ENCODE results near the gene STEAP1B. TPM values are rescaled to one million over a fixed set of nuclear protein-coding genes. Genes with fewer than 3 reads are reported as not detected.
"Not testable (repeated sequence)": the region's sequence is repeated elsewhere in the genome, so short reads cannot be mapped to it uniquely, and the experiment has no call there.

Gene STEAP1B
- total RNA-seq, 1 donor from 2014 or later = 0.58 TPM

DNA sequence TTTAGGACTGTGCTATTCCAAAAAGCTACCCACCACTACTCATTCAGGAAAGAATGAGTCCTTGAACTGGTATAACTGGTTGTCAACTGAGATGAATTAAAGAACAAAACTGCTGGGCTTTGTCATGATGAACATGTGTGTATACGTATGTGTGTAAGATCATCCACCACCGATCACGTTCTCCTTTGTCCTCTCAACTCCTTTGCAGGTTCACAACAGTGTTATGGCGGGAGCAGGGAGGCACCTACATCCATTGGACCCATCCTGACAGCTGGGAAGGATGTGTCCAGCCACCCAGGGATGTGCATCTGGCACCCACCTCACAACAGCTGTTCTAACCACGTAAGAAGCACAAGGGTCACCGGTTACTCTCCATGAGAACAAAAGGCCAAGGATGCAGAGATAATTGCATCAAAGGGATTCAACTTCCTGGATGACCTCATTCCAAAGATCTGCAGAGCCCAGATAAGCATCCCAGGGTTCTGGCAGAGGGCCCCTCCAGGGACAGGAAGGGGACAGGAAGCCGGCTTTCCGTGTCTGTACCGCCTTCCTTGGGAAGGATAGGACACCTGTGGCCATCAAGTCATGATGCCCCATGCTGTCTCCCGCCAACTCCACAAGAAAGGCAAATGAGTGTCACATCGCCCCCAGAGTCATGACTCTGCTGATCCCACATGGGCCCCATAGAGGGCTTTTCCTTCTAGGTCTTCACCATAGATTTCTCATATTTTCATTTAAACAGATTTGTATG, 66.1 kb downstream of the STEAP1B start:
- Mint-ChIP-seq H3K4me1 (peaks cover 21% of the 10 kb centered on the region), H3K4me3 (no peak overlapping the region), H3K36me3 (no peaks in the 10 kb centered on the region), H3K27ac (peak overlapping the region; percentile 87), H3K9me3 (peaks cover 13% of the 10 kb centered on the region), H3K27me3 (ENCODE audit: low read depth) (no peaks in the 10 kb centered on the region)
- TF ChIP-seq, protein P1, sequence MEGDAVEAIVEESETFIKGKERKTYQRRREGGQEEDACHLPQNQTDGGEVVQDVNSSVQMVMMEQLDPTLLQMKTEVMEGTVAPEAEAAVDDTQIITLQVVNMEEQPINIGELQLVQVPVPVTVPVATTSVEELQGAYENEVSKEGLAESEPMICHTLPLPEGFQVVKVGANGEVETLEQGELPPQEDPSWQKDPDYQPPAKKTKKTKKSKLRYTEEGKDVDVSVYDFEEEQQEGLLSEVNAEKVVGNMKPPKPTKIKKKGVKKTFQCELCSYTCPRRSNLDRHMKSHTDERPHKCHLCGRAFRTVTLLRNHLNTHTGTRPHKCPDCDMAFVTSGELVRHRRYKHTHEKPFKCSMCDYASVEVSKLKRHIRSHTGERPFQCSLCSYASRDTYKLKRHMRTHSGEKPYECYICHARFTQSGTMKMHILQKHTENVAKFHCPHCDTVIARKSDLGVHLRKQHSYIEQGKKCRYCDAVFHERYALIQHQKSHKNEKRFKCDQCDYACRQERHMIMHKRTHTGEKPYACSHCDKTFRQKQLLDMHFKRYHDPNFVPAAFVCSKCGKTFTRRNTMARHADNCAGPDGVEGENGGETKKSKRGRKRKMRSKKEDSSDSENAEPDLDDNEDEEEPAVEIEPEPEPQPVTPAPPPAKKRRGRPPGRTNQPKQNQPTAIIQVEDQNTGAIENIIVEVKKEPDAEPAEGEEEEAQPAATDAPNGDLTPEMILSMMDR (IDR thresholded peaks at IDR 0.05; ENCODE audit: unreplicated experiment) = no peak
- DNase-seq (ENCODE audit: low spot score in 2 of 2, unreplicated experiment in 2 of 2) = no peak

DNA sequence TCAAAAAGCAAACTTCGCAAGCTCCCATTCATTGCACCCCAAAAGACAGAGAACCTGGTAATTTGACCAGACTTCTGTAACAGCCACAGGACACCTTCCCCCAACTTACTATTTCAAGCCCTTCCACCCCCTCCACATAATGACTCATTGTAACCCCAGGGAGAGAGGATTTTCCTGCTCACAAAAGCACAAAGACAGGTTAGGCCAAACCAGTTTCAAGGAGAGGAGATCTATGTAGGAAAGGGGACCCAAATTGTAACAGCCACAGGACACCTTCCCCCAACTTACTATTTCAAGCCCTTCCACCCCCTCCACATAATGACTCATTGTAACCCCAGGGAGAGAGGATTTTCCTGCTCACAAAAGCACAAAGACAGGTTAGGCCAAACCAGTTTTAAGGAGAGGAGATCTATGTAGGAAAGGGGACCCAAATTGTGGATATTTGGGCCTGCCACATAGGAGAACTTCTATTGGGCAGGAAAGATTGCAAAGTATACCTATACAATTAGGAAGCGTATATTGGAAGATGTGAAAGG, 66.8 kb downstream of the STEAP1B start:
- not testable (repeated sequence) for DNase-seq (ENCODE audit: low spot score in 2 of 2, unreplicated experiment in 2 of 2); H3K36me3 Mint-ChIP-seq; H3K27me3 Mint-ChIP-seq (ENCODE audit: low read depth); H3K4me3 Mint-ChIP-seq
- Mint-ChIP-seq H3K9me3 (peaks cover 12% of the 10 kb centered on the region), H3K4me1 (peaks cover 21% of the 10 kb centered on the region), H3K27ac (peak overlapping the region; percentile 87)

DNA sequence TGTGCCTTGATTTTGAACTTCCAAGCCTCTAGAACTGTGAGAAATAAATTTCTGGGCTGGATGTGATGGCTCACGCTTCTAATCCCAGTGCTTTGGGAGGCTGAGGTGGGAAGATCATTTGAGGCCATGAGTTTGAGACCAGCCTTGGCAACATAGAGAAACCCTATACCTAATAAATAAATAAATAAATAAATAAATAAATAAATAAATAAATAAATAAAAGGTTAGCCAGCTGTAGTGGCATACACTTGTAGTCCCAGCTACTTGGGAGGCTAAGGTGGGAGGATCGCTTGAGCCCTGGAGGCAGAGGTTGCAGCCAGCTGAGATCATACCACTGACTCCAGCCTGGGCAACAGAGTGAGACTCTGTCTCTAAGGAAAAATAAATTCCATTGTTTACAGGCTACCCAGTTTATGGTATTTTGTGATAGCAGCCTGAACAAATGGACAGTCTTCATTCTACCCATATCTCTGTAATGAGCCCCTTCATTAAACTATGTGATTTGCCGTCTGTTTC, 67.7 kb downstream of the STEAP1B start:
- H3K27ac Mint-ChIP-seq = peak overlapping the region; percentile 87
- peaks cover 6% of the 10 kb centered on the region for H3K9me3 Mint-ChIP-seq
- no peaks in the 10 kb centered on the region for H3K36me3 Mint-ChIP-seq
- no peak overlapping the region for H3K4me3 Mint-ChIP-seq
- DNase-seq (ENCODE audit: low spot score in 2 of 2, unreplicated experiment in 2 of 2) = no peak
- H3K27me3 Mint-ChIP-seq (ENCODE audit: low read depth) = no peaks in the 10 kb centered on the region
- TF ChIP-seq, protein P1 (IDR thresholded peaks at IDR 0.05; ENCODE audit: unreplicated experiment) = no peak
- peaks cover 21% of the 10 kb centered on the region for H3K4me1 Mint-ChIP-seq

DNA sequence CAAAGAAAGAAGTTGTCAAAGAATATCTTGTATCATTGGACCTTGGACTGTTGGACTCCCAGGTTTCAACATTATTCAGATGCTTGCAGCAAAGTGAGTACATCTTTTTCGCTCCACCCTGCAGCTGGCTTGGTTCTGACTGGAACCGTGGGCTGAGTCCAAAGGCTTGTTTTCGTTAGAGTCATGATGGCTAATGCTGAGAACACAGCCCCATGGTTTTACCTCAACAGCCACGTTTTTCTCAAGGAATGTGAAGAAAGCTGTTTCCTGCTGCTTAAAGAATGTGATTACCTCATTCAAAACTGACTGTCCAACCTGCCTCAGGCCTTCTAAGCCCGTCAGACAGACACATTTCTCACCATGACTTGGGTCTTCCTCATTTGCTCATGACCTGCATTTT, 69.5 kb downstream of the STEAP1B start:
- Mint-ChIP-seq H3K27ac (no peak overlapping the region), H3K27me3 (ENCODE audit: low read depth) (no peaks in the 10 kb centered on the region), H3K4me1 (peaks cover 21% of the 10 kb centered on the region), H3K36me3 (no peaks in the 10 kb centered on the region), H3K9me3 (peaks cover 3% of the 10 kb centered on the region), H3K4me3 (no peak overlapping the region)
- DNase-seq (ENCODE audit: low spot score in 2 of 2, unreplicated experiment in 2 of 2) = no peak
- TF ChIP-seq, protein P1 (IDR thresholded peaks at IDR 0.05; ENCODE audit: unreplicated experiment) = no peak

DNA sequence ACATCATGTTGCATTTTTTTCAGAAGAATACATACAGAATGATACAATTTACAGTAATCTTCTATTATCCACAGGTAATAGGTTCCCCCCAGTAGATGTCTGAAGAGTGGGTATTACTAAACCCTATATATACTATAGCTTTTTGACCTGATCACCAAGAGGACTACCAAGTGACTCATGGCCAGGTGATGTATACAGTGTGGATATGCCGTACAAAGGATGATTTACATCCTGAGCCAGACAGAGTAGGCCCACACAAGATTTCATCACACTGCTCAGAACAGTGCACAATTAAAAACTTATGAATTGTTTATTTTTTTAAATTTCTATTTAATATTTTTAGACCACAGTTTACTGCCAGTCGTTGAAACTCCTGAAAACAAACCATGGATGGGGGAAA, 70.6 kb downstream of the STEAP1B start:
- peaks cover 3% of the 10 kb centered on the region for H3K9me3 Mint-ChIP-seq
- peaks cover 21% of the 10 kb centered on the region for H3K4me1 Mint-ChIP-seq
- TF ChIP-seq, protein P1 (IDR thresholded peaks at IDR 0.05; ENCODE audit: unreplicated experiment) = no peak
- no peak overlapping the region for H3K4me3 Mint-ChIP-seq
- no peak for DNase-seq (ENCODE audit: low spot score in 2 of 2, unreplicated experiment in 2 of 2)
- no peaks in the 10 kb centered on the region for H3K27me3 Mint-ChIP-seq (ENCODE audit: low read depth)
- H3K36me3 Mint-ChIP-seq = no peaks in the 10 kb centered on the region
- H3K27ac Mint-ChIP-seq = no peak overlapping the region

DNA sequence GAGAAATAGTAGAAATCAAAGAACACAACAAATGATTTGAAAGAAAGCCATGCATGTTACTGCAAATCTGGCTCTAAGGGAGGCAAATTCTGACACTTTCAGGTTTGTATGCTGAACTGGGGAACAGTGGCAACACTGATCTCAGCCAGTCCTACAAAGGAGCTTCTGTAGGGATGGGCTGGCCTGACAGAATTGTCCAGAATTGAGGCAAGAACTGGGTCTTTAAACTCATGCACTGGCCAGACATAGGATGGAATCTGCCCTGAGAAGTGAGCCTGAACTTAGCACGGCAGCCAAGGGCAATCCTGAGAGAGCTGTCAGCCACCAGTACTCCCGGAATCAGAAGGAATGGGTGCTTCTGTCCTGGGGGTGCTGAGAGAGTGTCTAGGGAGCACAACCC, 72.1 kb downstream of the STEAP1B start:
- TF ChIP-seq, protein P1 (IDR thresholded peaks at IDR 0.05; ENCODE audit: unreplicated experiment) = no peak
- H3K4me3 Mint-ChIP-seq = no peak overlapping the region
- H3K9me3 Mint-ChIP-seq = peaks cover 3% of the 10 kb centered on the region
- peaks cover 11% of the 10 kb centered on the region for H3K4me1 Mint-ChIP-seq
- no peaks in the 10 kb centered on the region for H3K27me3 Mint-ChIP-seq (ENCODE audit: low read depth)
- DNase-seq (ENCODE audit: low spot score in 2 of 2, unreplicated experiment in 2 of 2) = no peak
- no peaks in the 10 kb centered on the region for H3K36me3 Mint-ChIP-seq
- H3K27ac Mint-ChIP-seq = no peak overlapping the region
